ENCODE data around the gene PTPRH. TPM values are rescaled to one million over a fixed set of nuclear protein-coding genes. Genes with fewer than 3 reads are reported as not detected.
A peak's percentile ranks its signal among the peaks of the same experiment; 100 is the strongest.

Gene PTPRH
- total RNA-seq, 1 donor from 2014 or later = not detected

DNA sequence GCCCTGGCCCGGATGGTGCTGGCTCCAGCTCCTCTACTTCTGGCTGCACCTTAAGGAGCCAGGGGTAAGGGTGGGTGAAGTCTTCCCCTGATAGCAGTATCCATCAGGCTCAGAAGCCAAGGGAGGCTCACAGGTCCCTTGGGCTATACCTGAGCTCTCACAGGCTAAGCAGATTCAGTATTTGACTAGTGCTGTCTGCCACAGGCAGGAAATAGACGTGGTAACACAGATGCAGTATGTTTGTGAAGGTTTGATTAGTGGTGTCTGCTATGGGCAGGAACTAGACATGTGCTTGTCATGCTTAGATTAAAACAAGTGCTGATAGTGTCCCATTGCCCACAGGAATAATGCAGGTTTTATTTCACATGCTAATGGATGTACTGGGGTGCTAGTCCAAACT is 33.2 kb downstream of the PTPRH start:
- peaks cover 12% of the 10 kb centered on the region for H3K4me1 Mint-ChIP-seq (ENCODE audit: unreplicated experiment)
- H3K27ac Mint-ChIP-seq (ENCODE audit: unreplicated experiment) = no peak overlapping the region
- H3K27me3 Mint-ChIP-seq (ENCODE audit: unreplicated experiment) = peaks cover 38% of the 10 kb centered on the region
- H3K36me3 Mint-ChIP-seq (ENCODE audit: low read depth, unreplicated experiment) = peaks cover 8% of the 10 kb centered on the region
- H3K4me3 Mint-ChIP-seq (ENCODE audit: unreplicated experiment) = no peak overlapping the region
- no peaks in the 10 kb centered on the region for H3K9me3 Mint-ChIP-seq (ENCODE audit: unreplicated experiment)
- DNase-seq (ENCODE audit: low spot score) = no peak
- TF ChIP-seq, protein P1, sequence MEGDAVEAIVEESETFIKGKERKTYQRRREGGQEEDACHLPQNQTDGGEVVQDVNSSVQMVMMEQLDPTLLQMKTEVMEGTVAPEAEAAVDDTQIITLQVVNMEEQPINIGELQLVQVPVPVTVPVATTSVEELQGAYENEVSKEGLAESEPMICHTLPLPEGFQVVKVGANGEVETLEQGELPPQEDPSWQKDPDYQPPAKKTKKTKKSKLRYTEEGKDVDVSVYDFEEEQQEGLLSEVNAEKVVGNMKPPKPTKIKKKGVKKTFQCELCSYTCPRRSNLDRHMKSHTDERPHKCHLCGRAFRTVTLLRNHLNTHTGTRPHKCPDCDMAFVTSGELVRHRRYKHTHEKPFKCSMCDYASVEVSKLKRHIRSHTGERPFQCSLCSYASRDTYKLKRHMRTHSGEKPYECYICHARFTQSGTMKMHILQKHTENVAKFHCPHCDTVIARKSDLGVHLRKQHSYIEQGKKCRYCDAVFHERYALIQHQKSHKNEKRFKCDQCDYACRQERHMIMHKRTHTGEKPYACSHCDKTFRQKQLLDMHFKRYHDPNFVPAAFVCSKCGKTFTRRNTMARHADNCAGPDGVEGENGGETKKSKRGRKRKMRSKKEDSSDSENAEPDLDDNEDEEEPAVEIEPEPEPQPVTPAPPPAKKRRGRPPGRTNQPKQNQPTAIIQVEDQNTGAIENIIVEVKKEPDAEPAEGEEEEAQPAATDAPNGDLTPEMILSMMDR (IDR thresholded peaks at IDR 0.05; ENCODE audit: unreplicated experiment) = no peak

DNA sequence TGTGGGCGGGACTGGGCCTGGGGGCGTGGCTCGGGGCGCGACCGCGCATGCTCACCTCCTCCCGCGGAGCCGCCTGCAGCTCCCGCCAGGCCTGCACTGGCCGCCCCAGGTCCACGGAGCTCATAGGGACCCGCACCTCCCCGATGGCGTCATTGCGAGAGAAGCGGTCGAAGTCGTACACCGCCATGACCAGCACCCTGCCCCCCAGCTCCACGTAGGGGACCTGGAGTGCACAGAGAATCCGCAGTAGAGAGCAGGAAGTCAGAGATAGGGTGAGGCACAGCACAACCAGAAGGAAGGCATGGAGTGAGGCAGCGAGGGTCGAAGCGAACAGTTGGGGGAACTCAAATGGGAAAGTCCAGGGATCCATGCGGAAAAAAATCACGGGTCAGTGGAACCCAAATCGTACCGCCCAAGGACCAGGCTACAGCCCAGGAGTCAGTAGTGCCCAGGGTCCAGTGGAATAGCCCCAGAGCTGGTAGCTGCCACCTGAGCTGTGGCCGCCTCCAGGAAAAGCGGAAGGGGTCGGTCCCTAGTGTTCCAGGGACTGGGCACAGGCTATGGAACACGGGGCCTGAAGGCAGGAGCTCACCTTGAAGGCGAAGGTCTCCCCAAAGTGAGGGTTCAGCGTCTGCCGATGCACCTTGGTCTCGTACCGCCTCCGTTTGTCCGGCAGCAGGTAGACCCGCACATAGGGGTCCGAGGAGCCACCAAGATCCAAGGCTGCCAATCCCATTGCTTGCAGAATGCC is 34.0 kb downstream of the PTPRH start:
- no peak for DNase-seq (ENCODE audit: low spot score)
- H3K9me3 Mint-ChIP-seq (ENCODE audit: unreplicated experiment) = no peaks in the 10 kb centered on the region
- H3K4me3 Mint-ChIP-seq (ENCODE audit: unreplicated experiment) = no peak overlapping the region
- no peak overlapping the region for H3K27ac Mint-ChIP-seq (ENCODE audit: unreplicated experiment)
- peaks cover 12% of the 10 kb centered on the region for H3K4me1 Mint-ChIP-seq (ENCODE audit: unreplicated experiment)
- peaks cover 8% of the 10 kb centered on the region for H3K36me3 Mint-ChIP-seq (ENCODE audit: low read depth, unreplicated experiment)
- TF ChIP-seq, protein P1 (IDR thresholded peaks at IDR 0.05; ENCODE audit: unreplicated experiment) = no peak
- peaks cover 32% of the 10 kb centered on the region for H3K27me3 Mint-ChIP-seq (ENCODE audit: unreplicated experiment)

- no peak overlapping the region for H3K4me3 Mint-ChIP-seq (ENCODE audit: unreplicated experiment)
- H3K9me3 Mint-ChIP-seq (ENCODE audit: unreplicated experiment) = no peaks in the 10 kb centered on the region
- H3K27ac Mint-ChIP-seq (ENCODE audit: unreplicated experiment) = no peak overlapping the region
- DNase-seq (ENCODE audit: low spot score) = no peak
- TF ChIP-seq, protein P1 (IDR thresholded peaks at IDR 0.05; ENCODE audit: unreplicated experiment) = no peak
- H3K27me3 Mint-ChIP-seq (ENCODE audit: unreplicated experiment) = peaks cover 30% of the 10 kb centered on the region
- peaks cover 8% of the 10 kb centered on the region for H3K36me3 Mint-ChIP-seq (ENCODE audit: low read depth, unreplicated experiment)
- peaks cover 10% of the 10 kb centered on the region for H3K4me1 Mint-ChIP-seq (ENCODE audit: unreplicated experiment)
Observed at GRCh38 chr19:55174425-55175116, 34.7 kb downstream of the PTPRH start.

- H3K36me3 Mint-ChIP-seq (ENCODE audit: low read depth, unreplicated experiment) = peaks cover 8% of the 10 kb centered on the region
- TF ChIP-seq, protein P1 (IDR thresholded peaks at IDR 0.05; ENCODE audit: unreplicated experiment) = no peak
- no peak overlapping the region for H3K4me3 Mint-ChIP-seq (ENCODE audit: unreplicated experiment)
- peaks cover 32% of the 10 kb centered on the region for H3K27me3 Mint-ChIP-seq (ENCODE audit: unreplicated experiment)
- peak; percentile 54 for DNase-seq (ENCODE audit: low spot score)
- H3K9me3 Mint-ChIP-seq (ENCODE audit: unreplicated experiment) = no peaks in the 10 kb centered on the region
- H3K4me1 Mint-ChIP-seq (ENCODE audit: unreplicated experiment) = peaks cover 9% of the 10 kb centered on the region
- H3K27ac Mint-ChIP-seq (ENCODE audit: unreplicated experiment) = no peak overlapping the region
Observed at GRCh38 chr19:55173714-55174409, 35.4 kb downstream of the PTPRH start.

Measured in endothelial cell (in vitro differentiated cells).